ENCODE measurements around the gene ELOVL1.

ELOVL1 gene

DNA sequence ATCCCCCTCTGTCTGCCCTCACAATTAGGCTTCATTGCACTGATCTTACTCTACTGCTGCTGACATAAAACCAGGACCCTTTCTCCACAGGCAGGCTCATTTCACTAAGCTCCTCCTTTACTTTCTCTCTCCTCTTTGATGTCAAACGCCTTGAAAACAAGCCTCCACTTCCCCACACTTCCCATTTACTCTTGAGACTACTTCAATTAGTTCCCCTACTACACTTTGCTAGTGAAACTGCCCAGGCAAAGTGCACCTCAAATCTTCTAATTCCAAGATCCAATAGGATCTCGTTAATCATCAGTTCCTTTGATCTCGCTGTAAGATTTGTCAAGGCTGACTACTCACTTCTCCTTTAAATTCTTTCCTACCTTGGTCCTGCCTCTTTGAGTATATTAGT, 14.9 kb downstream of the ELOVL1 start:
- no peak for DNase-seq

DNA sequence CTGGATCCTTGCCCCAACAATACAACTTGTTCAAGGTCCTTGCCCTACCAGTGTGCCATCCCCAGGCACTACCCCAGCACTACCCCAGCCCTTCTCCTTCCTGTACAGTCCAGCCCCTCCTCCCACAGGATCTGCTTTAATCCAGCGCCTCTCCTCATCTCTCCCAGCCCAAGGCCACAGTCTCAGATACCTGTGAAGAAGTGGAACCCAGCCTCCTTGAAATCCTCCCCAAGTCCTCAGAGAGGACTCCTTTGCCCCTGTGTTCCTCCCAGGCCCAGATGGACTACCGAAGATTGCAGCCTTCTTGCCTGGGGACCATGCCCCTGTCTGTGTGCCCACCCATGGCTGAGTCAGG, 15.5 kb downstream of the ELOVL1 start:
- DNase-seq: no peak

DNA sequence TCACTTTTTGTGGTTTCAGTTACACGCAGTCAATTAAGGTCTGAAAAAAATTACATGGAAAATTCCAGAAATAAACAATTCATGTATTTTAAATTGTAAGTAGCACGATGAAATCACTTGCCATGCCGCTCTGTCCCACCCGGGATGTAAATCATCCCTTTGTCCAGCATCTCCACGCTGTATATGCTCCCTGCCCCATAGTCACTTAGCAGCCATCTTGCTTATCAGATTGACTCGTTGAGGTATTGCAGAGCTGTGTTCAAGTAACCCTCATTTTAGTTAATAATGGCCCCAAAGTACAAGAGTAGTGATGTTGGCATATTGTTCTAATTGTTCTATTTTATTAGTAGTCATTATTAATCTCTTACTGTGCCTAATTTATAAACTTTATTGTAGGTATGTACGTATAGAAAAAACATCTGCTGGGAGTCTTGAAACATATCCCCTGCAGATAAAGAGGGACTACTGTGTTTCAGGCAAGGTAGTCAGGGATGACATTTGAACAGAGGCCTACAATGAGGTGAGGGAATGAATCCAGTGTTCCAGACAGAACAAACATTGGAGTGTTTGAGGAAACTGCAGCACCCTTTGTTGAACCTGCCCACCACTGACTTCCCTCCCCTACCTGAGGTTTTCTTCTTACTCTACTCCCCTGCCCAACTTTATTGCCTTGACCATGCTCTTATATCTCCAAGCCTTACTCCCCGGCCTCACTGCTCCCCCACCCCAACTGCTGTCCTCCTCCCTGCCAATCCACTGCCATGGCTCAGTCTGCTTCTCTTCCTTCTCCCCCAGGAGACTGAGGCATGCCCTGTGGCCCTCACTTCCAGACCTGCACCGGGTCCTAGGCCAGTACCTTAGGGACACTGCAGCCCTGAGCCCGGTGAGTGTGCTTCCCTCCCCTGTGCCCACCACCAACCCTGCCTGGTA, 16.1 kb downstream of the ELOVL1 start:
- no peak for DNase-seq

DNA sequence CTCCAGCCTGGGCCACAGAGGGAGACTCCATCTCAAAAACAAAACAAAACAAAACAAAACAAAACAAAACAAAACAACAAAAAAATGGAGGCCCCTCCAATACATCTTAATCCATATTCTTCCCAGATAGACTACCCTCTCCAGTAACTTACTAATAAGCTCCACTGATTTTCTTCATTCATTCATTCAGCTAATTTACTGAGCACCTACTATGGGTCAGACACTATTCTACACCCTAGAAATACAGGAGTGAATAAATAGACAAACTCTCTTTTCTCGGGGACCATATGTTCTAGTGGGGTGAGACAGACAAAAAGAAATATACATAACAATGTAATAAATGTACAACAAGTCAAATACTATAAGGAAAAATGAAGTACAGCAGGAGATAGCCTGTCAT, 16.8 kb downstream of the ELOVL1 start:
- no peak for DNase-seq

DNA sequence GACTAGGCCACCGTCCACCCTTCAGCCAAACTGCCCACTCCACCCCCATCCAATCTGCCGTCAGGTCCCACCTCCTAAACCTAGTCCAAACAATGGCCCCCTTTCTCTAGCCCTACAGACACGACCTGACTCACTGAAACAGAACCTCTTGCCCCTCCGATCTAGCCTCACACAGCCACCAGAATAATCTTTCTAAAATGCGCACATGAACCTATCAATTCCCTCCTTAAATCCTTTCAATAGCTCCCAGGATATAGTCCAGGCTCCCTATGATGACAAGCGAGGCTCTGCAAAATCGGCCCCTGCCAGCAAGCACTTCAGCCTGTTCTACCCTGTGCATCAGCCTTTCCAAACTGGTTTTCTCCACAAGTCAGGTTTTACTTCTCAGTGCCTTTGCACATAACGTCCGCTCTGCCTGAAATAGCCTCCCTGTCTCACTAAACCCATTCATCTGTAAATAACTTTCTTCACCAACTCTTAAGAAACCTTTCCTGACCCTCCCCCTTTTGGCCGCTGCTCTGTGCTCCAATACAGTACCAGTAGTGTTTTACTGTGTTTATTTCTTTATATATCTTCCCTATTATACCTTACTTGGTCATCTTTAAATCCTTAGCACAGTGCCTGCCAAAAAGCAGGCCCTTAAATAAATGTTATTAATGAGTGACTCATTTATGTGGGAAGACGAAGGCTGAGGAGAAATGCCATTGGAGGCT, 18.1 kb downstream of the ELOVL1 start:
- DNase-seq: no peak

DNA sequence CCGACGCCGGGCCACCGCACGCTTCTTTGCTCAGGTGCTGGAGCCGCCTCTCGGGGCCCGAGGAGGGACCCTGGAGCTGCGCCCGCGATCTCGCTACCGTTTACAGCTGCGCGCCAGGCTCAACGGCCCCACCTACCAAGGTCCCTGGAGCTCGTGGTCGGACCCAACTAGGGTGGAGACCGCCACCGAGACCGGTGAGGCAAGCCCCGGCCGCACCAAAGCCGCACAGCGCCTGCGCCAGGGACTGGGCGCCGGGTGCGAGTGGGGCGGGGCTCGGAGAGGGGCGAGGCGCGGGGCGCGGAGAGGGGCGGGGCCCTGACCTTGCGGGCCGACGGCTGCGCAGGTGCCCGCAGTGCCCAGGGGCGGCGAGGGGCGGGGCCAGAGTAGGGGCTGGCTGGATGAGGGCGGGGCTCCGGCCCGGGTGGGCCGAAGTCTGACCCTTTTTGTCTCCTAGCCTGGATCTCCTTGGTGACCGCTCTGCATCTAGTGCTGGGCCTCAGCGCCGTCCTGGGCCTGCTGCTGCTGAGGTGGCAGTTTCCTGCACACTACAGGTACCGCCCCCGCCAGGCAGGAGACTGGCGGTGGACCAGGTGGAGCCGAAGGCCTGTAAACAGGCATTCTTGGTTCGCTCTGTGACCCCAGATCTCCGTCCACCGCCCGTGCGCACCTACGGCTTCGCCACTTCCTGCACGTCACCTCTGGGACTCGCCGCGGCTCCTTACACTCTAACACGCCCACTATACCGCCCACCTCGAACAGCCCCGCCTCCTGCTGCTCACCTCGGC, 18.8 kb downstream of the ELOVL1 start:
- peak; percentile 97 for DNase-seq

DNA sequence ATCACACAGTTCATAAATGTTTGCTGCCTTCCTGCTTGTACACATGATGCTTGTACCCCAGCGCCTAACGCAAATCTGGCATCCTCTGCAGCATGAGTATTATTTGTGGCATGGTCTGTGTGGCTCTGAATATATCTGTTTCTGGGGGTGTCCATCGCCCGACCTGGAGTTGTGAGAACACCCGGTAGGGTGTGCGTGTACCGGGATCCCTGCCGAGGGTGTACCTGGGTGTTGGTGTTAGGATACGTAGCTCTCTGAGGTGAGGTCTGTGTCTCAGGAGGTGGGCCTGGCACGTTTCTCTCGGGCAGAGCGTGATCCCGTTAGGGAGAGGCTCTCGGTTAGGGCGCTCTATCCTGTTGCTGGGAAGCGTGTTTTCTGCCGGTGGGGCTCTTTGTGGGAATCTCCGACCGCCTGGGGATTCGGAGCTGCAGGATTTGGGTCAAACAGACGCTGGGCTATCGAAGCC, 19.4 kb downstream of the ELOVL1 start:
- DNase-seq: peak; percentile 84

DNA sequence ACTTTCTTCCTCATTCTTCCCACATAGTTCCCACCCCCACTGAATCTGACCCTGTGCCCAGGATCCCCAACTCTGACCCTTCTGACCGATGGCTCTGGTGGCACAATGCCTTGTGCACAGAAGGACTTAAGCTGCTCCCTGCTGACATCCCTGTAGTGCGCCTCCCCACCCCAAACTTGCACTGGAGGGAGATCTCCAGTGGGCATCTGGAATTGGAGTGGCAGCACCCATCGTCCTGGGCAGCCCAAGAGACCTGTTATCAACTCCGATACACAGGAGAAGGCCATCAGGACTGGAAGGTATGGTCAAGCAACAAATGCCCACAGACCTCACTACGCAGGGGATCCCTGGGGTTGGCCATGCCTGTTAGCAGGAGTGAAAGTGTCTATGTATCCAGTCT, 21.2 kb downstream of the ELOVL1 start:
- DNase-seq: no peak

DNA sequence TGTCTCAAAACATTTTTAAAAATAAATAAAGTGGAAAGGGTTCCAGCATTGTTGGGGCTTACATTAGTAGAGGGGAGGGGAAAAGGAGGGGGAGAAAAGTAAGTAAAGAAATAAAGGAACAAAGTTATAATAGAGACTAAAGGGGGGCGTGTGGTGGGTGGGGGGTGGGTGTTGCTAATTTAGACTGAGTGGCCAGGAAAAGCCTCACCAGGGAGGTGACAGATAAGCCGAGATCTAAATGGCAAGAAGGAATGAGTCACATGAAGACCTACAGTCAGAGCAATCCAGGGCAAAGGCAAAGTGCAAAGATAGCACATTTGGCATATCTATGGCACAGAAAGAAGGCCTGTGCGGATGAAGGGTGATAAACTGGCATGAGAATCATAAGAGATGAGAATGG, 22.7 kb downstream of the ELOVL1 start:
- no peak for DNase-seq

DNA sequence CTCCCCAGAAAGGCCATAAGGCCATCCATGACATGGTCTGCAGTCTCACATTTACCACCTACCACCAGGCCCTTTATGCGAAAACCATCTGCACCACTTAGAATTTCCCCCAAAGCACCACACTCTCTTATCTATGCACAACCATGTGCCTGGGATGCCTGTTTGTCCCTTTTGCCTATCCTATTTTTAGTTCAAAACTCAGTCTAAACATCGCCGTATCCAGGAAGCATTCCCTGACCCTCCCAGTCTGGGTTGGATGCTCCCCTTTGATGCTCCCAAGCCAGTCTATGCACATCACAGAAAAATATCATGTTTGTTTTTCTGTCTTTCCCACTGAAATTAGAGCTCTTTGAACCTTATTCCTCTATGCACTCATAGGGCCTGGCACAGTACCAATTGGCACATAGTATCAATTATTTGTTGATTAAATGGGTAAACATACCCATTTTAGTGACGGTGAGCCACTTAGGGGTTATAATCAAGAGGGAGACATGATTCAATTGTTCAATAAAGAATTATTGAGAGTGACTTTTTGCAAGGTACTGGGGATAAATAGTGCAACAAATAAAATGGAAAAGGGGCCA, 23.5 kb downstream of the ELOVL1 start:
- DNase-seq: no peak

DNA sequence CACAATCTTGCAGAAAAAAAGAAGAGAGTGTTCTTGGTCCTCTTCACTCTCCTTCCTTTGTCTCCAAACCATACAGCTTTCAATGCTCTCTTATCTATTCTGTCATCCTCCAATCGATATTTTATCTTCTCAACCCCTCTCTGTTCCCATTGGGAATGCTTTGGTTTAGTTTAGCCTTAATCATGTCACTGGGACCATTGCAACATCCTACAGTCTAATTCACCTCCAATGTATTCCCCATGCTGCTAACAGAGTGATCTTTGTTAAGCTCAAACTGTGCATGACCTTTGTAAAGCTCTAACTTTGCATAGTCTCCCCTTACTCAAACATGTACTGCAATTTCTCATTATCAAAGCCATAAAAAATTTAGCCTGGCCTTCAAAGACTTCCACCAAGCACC, 27.3 kb downstream of the ELOVL1 start:
- DNase-seq: no peak

DNA sequence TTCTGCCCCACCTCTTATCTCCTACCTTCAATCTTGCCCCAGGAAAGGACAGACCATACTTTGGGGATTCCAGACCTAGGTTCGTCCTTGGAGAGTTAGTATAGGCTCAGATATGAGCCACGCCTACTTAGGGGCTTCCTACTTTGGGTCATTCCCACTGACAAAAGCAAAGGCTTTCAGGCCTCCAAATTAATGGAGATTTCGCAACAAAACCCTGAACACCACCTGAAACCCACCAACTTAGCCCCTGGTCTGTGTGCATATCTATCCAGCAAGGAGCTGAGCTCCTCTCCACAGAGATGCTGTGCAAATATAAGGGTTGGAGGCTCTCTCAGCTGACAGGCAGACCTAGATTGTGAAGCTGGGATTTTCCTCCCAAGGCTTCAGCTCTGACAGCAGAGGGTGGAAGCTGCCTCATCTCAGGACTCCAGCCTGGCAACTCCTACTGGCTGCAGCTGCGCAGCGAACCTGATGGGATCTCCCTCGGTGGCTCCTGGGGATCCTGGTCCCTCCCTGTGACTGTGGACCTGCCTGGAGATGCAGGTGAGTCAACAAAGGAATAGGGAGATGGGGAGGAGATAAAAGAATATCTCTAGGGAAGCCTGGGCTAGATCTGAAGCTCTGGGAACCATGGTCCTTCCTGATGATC, 28.1 kb downstream of the ELOVL1 start:
- no peak for DNase-seq

DNA sequence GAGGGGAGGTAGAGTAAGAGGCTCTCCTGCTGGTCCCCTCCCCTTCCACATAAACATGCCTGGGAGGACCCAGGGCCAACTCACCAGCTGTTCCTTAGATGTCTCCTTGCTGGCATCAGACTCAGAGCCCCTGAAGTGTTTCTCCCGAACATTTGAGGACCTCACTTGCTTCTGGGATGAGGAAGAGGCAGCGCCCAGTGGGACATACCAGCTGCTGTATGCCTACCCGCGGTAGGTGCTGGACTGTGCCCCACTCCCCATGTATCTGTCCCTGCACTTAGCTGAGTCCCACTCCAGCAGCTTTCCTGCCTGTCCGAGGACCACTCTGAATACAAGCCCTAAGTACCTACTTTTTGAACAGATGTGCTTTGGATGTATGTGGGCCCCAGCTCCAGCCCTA, 29.8 kb downstream of the ELOVL1 start:
- DNase-seq: no peak

DNA sequence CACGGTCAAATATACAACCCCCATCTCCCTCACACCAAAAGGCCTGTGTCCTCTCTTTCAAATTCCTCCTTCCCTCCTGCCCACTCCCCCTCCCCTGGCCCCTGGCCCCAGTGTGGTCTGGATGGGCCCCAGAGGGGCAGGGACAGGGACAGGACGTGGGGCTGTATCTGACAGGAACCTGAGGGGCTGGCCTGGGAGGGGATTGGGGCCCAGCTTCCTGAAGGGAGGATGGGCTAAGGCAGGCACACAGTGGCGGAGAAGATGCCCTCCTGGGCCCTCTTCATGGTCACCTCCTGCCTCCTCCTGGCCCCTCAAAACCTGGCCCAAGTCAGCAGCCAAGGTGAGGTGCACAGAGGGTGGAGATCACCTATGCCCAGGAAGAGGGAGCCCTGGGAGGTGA, 30.2 kb downstream of the ELOVL1 start, which contains the start of gene MPL:
MPL (plus strand) TSS at position 231 of the 400 bp plus-strand sequence; CDS start at position 262, 31 bp downstream.
- DNase-seq: no peak

DNA sequence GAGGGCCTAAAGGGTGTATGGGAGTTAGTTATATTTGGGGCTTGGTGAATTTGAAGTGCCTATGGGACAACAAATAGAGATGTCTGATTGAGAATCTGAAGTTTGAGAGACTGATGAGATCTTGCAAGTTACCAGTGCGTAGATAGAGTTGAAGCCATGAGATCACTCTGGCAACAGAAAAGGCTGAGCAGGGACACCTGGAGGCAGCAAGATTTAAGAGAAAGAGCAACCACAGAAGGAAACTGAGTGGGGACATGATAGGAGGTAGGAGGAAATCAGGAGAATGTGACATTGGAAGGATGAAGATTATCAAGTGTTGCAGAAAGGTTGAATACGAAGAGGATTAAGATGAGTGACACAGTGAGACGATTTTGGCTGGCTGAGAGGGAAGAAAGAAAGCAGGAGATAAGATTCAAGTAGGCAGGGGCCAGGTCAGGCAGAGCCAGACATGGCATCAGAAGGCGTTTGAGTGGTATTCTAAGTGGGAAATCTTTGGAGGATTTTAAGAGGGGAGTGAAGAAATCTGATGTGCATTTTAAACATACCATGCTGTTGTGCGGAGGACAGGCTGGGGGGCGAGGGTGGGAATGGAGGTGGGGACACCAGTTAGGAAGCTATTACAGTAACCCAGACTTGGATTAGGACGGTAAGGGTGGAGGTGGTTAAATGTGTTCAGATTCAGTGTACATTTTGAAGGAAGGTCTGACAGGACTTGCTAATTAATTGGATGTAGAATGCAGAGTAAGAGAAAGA, 33.2 kb downstream of the ELOVL1 start:
- DNase-seq: no peak

DNA sequence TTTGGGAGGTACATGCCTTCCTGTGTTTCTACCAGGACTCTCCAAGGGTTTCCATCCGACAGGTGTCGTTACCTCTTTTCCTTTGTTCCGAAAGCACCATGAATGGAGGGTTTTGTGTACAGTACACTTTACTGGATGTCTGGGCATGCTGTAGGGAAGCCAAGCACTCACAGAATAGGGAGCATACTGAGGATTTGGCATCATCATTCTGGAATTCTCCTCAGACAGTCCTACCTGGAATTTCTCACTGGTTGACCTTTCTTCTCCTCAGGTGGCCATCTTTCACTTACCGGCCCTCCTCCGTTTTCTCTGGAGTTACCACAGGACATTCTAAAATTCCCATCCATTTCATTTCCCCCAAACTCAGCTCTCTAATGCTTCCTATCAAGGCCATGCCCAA, 36.1 kb downstream of the ELOVL1 start:
- no peak for DNase-seq

DNA sequence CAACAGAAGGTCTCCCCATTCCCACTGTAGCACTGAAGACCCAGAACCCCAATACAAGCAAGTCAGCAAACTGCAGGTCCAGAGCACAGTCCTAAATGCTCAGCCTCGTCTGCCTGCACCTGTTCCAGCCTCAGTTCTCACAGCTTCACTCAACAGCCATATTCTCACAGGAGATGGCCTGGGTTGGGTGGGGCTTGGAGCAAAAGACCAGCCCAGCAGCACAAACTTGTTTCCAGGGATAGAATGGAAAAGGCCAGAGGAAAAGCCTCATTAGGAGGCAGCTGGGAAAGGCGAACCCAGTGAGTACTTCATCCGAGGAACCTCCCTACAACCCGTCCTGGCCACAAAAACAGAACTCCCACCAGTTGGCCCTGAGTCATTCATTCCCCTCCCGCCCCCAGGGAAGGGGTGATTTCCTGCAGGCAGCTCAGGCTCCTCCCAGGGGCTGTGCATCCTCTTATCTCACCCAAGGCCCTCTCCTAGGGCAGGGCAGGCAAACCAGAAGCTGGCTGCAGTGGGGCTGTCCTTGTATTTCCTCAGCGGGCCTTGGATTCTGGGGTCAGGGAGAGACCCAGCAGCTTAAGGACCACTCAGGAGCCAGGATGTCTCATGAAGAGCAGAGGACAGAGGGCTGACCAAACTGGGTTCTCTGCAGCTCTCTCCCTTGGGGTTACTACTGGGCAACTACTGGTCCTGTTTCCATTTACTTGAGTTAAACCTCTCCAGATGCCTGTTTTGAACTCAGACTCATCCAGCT, 37.6 kb downstream of the ELOVL1 start:
- DNase-seq: no peak

DNA sequence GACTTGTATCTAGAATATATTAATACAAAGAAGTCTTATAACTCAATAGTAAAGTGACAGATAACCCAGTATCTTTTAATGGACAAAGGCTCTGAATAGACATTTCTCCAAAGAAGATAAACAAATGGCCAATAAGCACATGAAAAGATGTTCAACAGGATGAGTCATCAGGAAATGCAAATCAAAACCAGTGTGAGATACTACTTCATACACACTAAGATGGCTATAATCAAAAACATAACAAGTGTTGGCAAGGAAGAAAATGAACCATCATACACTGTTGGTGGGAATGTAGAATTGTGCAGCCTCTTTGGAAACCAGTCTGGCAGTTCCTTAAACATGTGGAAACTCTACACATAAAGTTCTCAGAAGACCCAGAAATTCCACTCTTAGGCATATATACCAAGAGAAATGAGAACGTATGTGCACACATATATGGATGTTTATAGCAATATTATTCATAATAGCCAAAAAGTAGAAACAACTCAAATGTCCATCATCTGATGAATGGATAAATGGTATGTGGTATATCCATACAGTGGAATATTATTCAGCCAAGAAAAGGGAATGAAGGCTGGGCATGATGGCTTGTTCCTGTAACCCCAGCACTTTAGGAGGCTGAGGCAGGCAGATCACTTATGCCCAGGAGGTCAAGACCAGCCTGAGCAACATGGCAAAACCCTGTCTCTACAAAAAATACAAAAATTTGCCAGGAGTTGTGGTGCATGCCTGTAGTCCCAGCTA, 40.1 kb downstream of the ELOVL1 start:
- DNase-seq: no peak

DNA sequence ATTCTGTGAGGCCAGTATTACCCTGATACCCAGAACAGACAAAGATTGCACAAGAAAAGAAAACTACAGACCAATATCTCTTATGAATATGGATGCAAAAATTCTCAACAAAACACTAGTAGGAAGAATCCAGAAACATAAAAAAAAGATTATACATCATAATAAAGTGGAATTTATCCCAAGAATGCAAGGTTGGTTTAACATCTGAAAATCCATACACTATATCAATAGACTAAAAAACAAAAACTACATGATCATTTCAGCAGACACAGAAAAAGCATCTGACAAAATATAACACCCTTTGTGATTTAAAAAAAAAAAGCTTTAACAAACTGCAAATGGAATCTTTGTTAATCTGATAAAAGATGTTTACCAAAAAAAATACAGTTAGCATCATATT, 42.4 kb downstream of the ELOVL1 start:
- DNase-seq: no peak

DNA sequence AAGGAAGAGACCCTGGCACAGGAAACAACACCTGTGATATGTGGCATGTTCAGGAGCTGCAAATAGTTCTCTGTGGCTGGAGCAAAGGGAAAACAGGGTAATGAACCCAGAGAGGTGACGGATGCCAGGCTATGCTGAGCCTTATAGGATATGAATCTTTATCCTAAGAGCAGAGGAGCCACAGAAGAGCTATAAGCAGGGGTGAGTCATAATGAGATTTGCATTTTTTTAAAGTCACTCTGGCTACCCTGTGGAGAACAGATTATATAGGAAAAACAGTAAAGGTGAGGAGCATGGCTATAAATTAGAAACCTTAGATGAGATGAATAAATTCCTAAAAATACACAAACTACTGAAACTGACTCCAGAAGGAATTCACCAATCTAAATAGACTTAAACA, 43.0 kb downstream of the ELOVL1 start:
- no peak for DNase-seq

Data from NCI-H1105 (cell line).